A204.1 (cell line): Measurements from ENCODE around the gene CD44.
"Not testable (repeated sequence)": the region's sequence is repeated elsewhere in the genome, so short reads cannot be mapped to it uniquely, and the experiment has no call there.

Experiments
- FAIRE-seq: peaks from 2 replicates; lab custom pipeline; 2012; peaks lifted over from hg19 to GRCh38; lab: Jason Lieb, UNC

Gene CD44

DNA sequence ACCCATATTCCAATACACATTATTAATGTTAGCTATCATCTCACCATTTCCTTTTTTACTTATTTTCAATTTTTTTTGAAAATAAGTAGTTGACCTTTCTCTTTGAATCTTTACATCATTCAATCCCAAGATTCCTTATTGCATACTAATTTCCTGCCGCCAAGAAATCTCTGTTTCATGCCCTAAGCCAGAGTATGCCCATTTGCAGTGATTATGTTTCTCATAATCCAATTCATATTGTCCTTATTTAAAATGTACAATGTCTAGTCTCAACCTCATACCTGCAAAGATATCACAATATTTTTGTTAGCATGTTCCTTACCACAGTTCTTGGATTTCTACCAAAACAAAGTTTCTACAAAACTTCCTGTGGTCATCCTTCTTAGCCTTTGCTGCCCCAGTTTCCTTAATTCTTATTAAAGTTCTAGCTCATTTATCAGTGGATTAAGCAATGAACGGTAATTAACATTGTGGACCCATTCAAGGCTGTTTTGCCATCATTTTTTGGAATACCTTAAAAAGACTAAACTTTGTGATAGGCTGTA lies 75.3 kb downstream of the CD44 start:
- FAIRE-seq = no peak

- FAIRE-seq = no peak
These were observed 75.8 kb downstream of the CD44 start for GRCh38 chr11:35214792-35215193.

DNA sequence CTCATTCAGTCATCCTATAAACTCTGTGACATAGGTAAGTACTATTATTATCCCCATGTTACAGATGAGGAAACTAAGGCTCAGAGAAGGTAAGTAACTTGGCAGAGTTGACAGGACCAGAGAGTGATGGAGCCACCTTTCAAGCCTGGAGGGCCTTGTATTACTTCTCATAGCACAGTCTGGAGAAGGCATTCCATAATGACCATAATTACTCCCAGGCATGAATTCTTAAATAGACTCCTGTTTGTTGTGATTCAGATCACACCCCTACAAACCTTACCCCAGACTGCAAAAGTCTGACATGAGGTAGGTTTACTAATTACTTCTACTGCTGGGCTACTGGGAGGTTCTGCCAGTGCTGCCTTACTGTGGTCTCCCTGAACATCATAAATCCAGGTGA lies 77.0 kb downstream of the CD44 start:
- FAIRE-seq = no peak

DNA sequence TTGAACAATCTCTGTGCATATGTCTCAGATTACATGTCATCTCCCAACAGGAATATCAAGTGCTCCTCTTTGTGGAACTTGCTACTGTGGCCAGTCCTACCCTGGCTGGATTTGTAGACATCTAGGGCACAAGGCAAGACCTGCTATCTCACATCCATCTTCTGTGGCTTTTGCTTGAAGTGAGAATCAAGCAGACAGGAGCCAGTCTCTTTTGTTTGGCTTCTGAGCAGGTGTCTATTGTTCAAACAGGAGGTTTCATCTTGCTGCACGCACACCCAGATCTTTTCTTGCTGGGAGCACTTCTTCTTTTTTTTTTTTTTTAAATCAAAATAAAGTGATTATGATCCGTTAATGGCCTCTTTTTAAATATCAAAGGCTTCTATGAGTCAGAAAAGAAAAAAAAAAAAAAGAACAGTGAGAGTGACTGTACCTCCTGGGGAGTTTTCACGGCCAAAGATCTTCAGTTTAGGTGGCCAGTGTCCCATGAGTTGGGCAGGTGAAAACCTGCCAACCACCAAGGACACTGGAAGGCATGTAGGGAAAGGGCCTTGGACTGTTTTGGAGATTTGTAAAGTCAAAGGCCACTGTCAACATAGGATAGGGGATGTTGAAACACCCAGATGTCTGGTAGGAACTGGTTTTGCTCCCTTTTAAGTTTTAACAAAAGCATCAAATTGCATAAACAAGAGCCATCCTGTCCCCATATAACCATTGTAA lies 78.1 kb downstream of the CD44 start:
- FAIRE-seq = no peak

DNA sequence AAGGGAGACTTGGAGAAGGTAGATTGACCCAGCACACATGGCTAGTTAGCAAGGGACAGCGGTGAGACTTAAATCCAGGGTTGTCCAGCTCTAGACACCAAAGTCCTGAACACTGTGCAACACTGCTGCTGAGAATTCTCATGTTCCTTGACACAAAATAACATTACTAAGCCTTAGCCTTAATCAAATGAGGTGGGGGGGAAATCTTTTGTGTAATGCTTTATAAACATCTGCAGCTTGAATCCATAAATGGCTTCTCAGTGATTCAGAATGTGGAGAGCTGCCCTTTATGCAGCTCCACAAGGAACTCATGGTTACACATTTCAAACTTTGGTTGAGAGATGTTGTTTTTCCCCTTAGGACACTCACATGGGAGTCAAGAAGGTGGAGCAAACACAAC lies 80.0 kb downstream of the CD44 start:
- no peak for FAIRE-seq

DNA sequence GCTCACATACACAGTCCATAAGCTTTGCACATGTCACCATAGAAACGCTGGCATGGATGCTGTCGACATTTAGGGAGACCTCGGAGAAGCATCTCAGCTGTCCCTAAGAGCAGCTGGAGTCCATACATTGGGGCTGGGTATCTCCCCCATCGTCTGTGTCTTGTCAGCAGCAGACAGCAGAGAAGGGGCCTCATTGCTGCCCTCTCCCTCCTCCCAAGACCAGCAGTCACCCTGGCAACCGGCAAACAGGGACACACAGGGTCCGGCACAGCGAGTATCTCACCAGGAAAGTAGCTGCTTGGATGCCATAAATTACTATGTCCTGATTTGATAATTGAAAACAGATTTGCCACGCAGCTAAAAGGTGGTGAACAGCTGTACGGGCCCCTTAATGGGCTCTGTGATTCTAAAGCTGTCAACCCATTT lies 84.4 kb downstream of the CD44 start:
- FAIRE-seq = no peak

DNA sequence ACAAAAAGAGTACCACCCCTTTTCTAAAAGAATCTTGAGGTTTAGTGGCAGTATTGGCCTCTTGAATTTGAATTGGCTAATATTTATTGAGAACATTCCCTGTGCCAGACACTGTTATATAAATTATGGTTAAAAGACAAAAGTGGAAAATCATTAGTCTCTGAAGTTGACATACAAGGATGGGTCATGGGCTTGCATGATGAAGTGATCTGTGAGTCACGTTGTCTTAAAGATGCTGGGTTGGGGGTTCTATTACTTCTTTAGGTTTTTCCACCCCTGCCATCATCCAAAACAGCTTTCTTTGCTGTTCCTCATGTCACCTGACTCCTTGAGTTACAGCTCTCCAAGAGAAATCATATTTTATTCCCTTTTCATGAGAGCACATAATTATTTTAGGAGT lies 85.0 kb downstream of the CD44 start:
- FAIRE-seq = no peak

DNA sequence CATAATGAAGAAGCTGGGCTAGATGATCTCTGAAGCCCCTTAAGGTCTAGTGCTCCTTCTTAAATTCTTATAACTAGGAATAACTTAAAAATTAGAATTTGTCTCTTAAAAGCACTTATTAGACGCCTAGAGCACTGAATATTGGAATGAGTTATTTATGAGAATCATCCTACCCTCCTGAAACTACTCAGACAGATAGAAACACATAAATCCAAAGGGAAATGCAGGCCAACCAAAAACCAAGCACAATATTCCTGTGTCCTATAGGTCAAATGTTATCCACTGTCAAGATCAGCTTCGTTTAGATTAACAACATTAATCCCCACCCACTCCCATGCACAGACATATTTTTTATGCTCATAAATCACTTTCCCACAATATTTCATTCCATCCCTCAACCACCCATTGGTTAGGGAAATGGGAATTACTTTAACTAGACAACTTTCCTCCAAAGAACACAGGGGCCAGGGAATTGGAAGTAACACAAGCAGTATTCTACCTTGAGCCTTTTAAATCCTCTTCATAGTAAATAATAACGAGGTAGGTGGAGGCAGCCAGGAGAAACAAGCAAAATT lies 87.1 kb downstream of the CD44 start:
- no peak for FAIRE-seq

DNA sequence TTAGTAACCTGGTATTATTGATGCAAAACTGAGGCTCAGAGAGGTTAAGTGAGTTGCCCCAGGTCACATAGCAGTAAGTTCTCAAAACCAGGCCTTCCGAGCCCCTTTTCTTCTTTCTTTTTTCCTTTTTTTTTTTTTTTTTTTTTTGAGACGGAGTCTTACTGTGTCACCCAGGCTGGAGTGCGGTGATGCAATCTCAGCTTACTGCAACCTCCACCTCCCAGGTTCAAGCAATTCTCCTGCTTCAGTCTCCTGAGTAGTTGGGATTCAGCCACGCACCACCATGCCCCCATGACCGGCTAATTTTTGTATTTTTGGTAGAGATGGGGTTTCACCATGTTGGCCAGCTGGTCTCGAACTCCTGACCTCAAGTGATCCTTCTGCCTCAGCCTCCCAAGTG lies 87.8 kb downstream of the CD44 start:
- not testable (repeated sequence) for FAIRE-seq

GRCh38 chr11:35227576-35228327 lies 88.8 kb downstream of the CD44 start:
- FAIRE-seq = no peak

DNA sequence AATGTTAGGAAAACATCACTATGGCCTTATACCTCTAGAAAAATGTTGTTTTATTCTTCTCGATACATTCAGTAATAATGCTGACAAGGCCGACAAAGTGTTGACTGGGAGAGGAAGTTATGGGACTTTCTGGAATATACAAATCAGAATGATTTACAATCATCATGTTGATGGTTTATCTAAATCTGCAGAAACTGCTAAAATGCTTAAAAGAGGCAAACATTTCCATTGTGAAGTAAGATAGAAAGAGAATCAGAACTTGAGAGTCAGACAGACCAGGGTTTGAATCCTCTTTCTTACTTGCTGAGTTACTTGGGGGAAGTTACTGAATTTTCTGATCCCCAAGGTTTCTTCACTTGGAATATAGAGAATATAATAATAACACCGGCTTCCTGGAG lies 89.4 kb downstream of the CD44 start:
- no peak for FAIRE-seq

DNA sequence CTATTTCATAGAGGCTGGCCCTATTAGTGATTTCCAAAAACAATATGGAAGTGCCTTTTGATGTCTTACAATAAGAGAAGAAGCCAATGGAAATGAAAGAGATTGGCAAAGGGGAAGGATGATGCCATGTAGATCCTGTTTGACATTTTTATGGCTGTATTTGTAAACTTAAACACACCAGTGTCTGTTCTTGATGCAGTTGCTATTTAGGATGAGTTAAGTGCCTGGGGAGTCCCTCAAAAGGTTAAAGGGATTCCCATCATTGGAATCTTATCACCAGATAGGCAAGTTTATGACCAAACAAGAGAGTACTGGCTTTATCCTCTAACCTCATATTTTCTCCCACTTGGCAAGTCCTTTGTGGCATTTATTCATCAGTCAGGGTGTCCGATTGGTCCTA lies 91.4 kb downstream of the CD44 start:
- FAIRE-seq = no peak

DNA sequence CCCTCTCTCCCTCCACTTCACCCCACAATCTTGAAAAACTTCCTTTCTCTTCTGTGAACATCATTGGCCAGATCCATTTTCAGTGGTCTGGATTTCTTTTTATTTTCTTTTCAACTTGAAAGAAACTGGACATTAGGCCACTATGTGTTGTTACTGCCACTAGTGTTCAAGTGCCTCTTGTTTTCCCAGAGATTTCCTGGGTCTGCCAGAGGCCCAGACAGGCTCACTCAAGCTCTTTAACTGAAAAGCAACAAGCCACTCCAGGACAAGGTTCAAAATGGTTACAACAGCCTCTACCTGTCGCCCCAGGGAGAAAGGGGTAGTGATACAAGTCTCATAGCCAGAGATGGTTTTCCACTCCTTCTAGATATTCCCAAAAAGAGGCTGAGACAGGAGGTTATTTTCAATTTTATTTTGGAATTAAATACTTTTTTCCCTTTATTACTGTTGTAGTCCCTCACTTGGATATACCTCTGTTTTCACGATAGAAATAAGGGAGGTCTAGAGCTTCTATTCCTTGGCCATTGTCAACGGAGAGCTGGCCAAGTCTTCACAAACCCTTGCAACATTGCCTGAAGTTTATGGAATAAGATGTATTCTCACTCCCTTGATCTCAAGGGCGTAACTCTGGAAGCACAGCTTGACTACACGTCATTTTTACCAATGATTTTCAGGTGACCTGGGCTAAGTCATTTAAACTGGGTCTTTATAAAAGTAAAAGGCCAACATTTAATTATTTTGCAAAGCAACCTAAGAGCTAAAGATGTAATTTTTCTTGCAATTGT lies 92.3 kb downstream of the CD44 start:
- FAIRE-seq = no peak

DNA sequence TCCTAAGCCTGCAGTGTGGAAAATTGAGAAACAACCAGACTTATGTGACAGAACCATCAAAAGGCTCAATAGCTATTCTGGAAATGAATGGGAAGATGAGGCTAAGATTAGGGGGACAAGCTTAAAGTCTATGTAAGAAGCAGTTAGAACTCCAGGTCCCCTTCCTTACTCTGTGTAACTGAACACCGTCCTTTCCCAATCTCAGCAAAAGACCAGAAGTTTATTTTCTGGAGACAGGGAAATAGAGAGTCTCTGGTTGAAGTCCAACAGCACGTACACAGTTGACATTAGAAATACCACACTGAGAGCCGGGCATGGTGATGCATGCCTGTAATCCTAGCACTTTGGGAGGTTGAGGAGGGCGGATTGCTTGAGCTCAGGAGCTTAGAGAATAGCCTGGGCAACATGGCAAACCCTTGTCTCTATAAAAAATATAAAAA lies 93.9 kb downstream of the CD44 start:
- no peak for FAIRE-seq

GRCh38 chr11:35233518-35233917 lies 94.5 kb downstream of the CD44 start:
- FAIRE-seq = no peak

- no peak for FAIRE-seq
These were observed 95.6 kb downstream of the CD44 start for GRCh38 chr11:35234460-35235156.

GRCh38 chr11:35235157-35235468 lies 96.1 kb downstream of the CD44 start:
- no peak for FAIRE-seq

GRCh38 chr11:35235498-35235897 lies 96.5 kb downstream of the CD44 start:
- no peak for FAIRE-seq

- FAIRE-seq = no peak
These were observed 97.1 kb downstream of the CD44 start for GRCh38 chr11:35235936-35236666.

DNA sequence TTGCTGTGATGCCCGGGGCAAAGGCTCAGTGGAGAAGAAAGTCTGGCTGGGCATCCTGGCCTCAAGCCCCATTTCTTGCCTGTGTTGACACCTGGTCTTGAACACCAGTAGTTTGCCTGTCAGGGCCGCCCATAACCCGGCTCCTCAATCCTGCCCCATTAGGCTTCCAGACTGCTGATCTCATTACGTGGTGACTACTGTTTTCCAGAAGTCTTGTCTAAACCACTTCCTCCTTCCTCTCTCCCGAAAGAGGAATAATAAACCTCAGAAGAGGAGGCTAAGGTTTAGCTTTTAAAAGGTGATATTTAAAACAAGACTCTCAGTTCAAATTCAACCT lies 97.7 kb downstream of the CD44 start:
- no peak for FAIRE-seq

GRCh38 chr11:35237351-35237750 lies 98.4 kb downstream of the CD44 start:
- FAIRE-seq = no peak
